Measurements from ENCODE around the gene CCDC18. TPM values are rescaled to one million over a fixed set of nuclear protein-coding genes. Genes with fewer than 3 reads are reported as not detected.
A peak's percentile ranks its signal among the peaks of the same experiment; 100 is the strongest.
"Not testable (repeated sequence)": the region's sequence is repeated elsewhere in the genome, so short reads cannot be mapped to it uniquely, and the experiment has no call there.

CCDC18 gene
- total RNA-seq, 1 donor from 2014 or later: 15.9 TPM

- ATAC-seq (ENCODE audit: low read depth) (no peak), DNase-seq (no peak)
- peaks cover 65% of the 10 kb centered on the region for H3K4me1 Mint-ChIP-seq
- intact Hi-C loops (cut with micrococcal nuclease): no loop called here
- no peak overlapping the region for H3K27ac Mint-ChIP-seq
- TF ChIP-seq CTCF (IDR thresholded peaks at IDR 0.05): no peak
- POLR2A ChIA-PET: interaction anchor here (1.9 kb wide), 1 partner anchor 9 kb away, joined by 5 read pairs; no protein-coding TSS in a partner anchor
- H3K9me3 Mint-ChIP-seq: peaks cover 6% of the 10 kb centered on the region
- H3K27me3 Mint-ChIP-seq: no peaks in the 10 kb centered on the region
- H3K4me3 Mint-ChIP-seq: peak overlapping the region; percentile 58
- H3K36me3 Mint-ChIP-seq (ENCODE audit: low read depth): peaks cover 67% of the 10 kb centered on the region
- CTCF ChIA-PET: no interaction called here
Measured at GRCh38 chr1:93171549-93172034, 8.9 kb upstream of the CCDC18 start.

- ChIA-PET CTCF (no interaction called here), POLR2A (no interaction called here)
- no peak for DNase-seq
- intact Hi-C loops (cut with micrococcal nuclease): no loop called here
- H3K27me3 Mint-ChIP-seq: no peaks in the 10 kb centered on the region
- peaks cover 2% of the 10 kb centered on the region for H3K9me3 Mint-ChIP-seq
- no peak for TF ChIP-seq CTCF (IDR thresholded peaks at IDR 0.05)
- peaks cover 69% of the 10 kb centered on the region for H3K4me1 Mint-ChIP-seq
- no peak for ATAC-seq (ENCODE audit: low read depth)
- H3K36me3 Mint-ChIP-seq (ENCODE audit: low read depth): peaks cover 59% of the 10 kb centered on the region
- no peak overlapping the region for H3K27ac Mint-ChIP-seq
- H3K4me3 Mint-ChIP-seq: peak overlapping the region; percentile 32
Measured at GRCh38 chr1:93172778-93173177, 7.7 kb upstream of the CCDC18 start.

- H3K27ac Mint-ChIP-seq; ATAC-seq (ENCODE audit: low read depth); DNase-seq; H3K4me3 Mint-ChIP-seq; intact Hi-C loops (cut with micrococcal nuclease); POLR2A ChIA-PET; H3K9me3 Mint-ChIP-seq; H3K27me3 Mint-ChIP-seq: not testable (repeated sequence)
- Mint-ChIP-seq H3K36me3 (ENCODE audit: low read depth) (peaks cover 58% of the 10 kb centered on the region), H3K4me1 (peaks cover 72% of the 10 kb centered on the region)
- CTCF ChIA-PET: interaction anchor here (0.9 kb wide), 1 partner anchor 94 kb away, joined by 3 read pairs; no protein-coding TSS in a partner anchor
Measured at GRCh38 chr1:93174638-93175037, 5.9 kb upstream of the CCDC18 start.

GRCh38 chr1:93177991-93178390, 2.5 kb upstream of the CCDC18 start:
- H3K4me3 Mint-ChIP-seq: peak overlapping the region; percentile 94
- no peak overlapping the region for H3K27ac Mint-ChIP-seq
- ATAC-seq (ENCODE audit: low read depth): no peak
- intact Hi-C loops (cut with micrococcal nuclease): loop anchor here (2.0 kb wide), 1 partner anchor 13 kb away; no protein-coding TSS in a partner anchor
- H3K36me3 Mint-ChIP-seq (ENCODE audit: low read depth): peaks cover 49% of the 10 kb centered on the region
- TF ChIP-seq CTCF (IDR thresholded peaks at IDR 0.05): no peak
- H3K27me3 Mint-ChIP-seq: no peaks in the 10 kb centered on the region
- CTCF ChIA-PET: no interaction called here
- DNase-seq: no peak
- H3K4me1 Mint-ChIP-seq: peaks cover 62% of the 10 kb centered on the region
- POLR2A ChIA-PET: interaction anchor here (1.1 to 1.4 kb wide), 2 partner anchors 14 to 99 kb away, joined by 3 to 10 read pairs; partner anchors contain the start of gene MTF2
- H3K9me3 Mint-ChIP-seq: no peaks in the 10 kb centered on the region

GRCh38 chr1:93178418-93178817, 2.1 kb upstream of the CCDC18 start:
- ATAC-seq (ENCODE audit: low read depth) (no peak), DNase-seq (no peak)
- no peaks in the 10 kb centered on the region for H3K9me3 Mint-ChIP-seq
- intact Hi-C loops (cut with micrococcal nuclease): loop anchor here (2.0 kb wide), 1 partner anchor 14 kb away; no protein-coding TSS in a partner anchor
- TF ChIP-seq CTCF (IDR thresholded peaks at IDR 0.05): no peak
- H3K4me3 Mint-ChIP-seq: peak overlapping the region; percentile 94
- no peaks in the 10 kb centered on the region for H3K27me3 Mint-ChIP-seq
- peak overlapping the region; percentile 96 for H3K27ac Mint-ChIP-seq
- H3K4me1 Mint-ChIP-seq: peaks cover 57% of the 10 kb centered on the region
- POLR2A ChIA-PET: interaction anchor here (0.7 to 1.4 kb wide), 3 partner anchors 14 to 218 kb away, joined by 3 to 10 read pairs (median 5); partner anchors contain the start of gene MTF2
- peaks cover 45% of the 10 kb centered on the region for H3K36me3 Mint-ChIP-seq (ENCODE audit: low read depth)
- CTCF ChIA-PET: no interaction called here
